Measurements from ENCODE around the gene RASSF4.

Gene RASSF4

GRCh38 chr10:44965104-44965503, 5.5 kb downstream of the RASSF4 start:
- DNase-seq: no peak

DNA sequence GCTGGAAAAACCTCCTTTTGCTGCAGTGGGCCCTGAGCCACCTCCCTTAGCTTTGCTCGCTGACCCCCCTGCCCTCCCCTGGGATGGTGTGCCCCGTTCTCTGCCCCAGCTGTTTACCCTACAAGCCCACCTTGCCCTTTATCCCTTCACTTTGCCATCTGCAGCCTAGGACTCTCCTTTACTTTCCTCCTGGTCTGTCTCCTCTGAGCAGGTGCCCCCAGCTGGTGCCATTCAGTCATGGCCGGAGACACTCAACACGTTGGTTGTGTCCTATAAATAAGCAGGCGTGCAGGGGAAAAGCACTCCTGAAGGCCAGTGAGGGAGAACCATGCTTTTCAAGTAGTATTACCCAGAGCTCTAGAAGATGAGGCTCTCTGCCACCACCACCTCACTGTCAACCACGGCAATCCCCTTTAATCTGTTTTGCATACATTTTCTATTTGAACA, 6.1 kb downstream of the RASSF4 start:
- no peak for DNase-seq

GRCh38 chr10:44966129-44966815, 6.7 kb downstream of the RASSF4 start:
- DNase-seq: no peak

GRCh38 chr10:44966816-44967509, 7.4 kb downstream of the RASSF4 start:
- DNase-seq: no peak

- no peak for DNase-seq
Measured at GRCh38 chr10:44967616-44968015, 8.0 kb downstream of the RASSF4 start.

DNA sequence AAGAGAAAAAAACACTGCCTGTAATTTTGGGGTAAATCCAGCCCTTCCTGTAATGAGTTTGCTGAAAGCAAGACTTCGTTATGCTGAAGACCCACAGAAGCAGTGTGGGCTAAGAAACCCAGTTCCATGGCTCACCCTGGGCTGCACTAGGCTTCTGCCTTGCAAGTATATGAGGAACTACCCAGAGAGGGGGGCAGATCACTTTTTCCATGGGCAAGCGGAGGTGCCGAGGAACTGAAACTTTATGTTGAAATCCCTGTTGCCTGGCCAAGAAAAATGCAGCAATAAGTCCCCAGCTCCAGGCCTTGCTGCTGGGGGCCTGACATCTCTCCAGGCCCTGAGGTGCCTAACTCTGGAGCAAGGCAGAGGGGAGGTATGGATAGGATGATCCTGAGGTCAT, 8.5 kb downstream of the RASSF4 start:
- no peak for DNase-seq

- no peak for DNase-seq
Measured at GRCh38 chr10:44968500-44969400, 9.1 kb downstream of the RASSF4 start.

DNA sequence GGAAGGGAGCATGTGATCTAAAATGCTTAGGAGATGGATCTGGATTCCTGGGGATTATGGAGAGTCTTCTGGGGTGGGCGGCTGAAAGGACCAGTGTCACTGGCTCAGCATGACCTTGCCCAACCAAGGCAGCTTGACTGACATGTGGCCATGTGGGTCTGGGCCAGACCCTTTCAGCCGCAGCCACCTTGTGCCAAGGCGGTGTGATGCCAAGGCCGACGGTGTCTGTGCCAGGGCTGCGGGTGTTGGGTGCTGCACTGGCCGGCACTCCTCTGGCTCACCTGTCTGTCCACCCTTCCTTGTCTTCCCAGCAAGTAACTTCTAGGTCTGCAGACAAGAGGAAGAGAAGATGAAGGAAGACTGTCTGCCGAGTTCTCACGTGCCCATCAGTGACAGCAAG, 10.3 kb downstream of the RASSF4 start:
- no peak for DNase-seq

DNA sequence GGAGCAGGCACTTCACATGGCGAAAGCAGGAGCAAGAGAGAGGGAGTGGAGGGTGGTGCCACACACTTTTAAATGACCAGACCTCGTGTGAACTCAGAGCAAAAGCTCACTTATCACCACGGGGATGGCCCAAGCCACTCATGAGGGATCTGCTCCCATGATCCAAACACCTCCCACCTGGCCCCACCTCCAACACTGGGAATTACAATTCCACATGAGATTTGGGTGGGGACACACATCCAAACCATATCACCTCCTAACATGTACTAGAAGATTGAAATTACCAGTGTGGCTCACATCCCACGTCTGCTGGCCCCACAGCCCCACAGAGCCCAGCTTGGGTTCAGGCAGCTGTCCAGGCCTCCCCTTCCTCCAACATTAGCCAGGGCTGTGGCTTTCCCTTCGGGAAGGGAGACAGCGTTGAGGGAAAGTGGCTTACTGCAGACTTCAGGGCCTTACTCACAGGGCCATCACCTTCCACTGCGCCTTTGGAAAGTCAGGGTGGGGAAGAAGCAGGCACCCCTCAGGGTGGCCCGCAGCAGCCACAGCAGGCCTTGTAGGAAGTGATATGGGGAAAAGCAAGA, 11.3 kb downstream of the RASSF4 start:
- no peak for DNase-seq

- no peak for DNase-seq
Measured at GRCh38 chr10:44971434-44971833, 11.8 kb downstream of the RASSF4 start.

GRCh38 chr10:44971935-44972757, 12.5 kb downstream of the RASSF4 start:
- DNase-seq: no peak

DNA sequence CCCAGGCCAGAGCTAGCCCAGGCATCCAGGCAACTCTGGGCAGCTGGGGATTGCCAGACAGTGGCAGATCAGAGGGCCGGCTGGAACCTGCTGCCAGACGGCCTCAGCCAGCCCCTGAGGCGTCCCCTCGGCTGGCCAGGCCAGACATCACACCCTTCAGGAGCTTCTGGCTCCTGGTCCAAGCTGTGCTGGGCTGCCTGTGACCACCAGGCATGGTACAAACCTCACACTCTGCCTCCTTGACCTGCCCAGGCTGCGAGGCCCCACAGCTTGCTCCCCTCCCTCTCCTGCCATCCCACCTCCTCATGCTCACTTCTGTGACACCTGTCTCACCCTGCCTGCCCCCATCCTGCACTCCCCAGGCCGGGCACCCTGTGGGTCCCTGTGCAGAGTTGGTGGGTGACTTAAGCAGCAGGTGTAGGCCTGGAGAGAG, 13.3 kb downstream of the RASSF4 start:
- DNase-seq: no peak

- DNase-seq: no peak
Measured at GRCh38 chr10:44973323-44974081, 13.9 kb downstream of the RASSF4 start.

GRCh38 chr10:44974082-44974627, 14.6 kb downstream of the RASSF4 start:
- DNase-seq: no peak

DNA sequence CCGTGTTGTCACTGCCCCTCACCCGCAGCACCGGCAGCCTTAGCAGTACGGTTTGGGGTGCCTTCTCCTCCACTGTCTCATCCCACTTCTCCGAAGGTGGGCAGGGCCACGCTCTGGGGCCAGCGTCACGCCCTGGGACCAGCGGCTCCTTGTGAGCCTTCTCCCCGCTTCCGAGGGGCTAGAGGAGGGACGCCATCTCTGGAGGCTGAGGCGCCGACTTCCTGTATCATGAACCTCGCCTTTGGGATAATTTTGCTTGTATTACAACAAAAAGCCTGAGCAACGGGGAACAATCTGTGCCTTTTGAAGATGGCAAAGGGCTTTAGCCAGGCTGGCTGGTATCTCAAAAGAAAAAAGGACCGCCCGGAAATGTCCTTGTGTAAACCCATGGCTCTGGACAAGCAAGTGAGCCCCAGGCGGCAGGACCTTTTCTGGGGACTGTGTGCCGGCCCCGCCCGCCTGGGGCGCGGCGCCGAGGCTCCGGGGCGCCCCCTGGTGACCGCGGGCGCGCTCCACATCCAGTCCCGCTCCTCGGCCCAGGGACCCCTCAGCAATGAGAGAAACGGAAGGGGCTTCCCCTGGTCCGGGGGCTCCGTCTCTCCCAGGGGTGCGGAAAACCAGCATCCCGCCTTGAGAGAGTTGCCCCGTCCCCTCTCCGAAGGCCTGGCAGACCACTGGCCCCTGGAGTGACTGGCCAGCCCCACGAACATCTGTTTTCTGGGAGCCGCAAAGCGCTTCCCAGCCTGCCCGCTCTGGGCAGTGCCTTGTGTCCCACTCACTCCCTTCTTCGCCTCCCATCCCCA, 15.2 kb downstream of the RASSF4 start:
- DNase-seq: peak; percentile 10 to 52 (median 24)

- DNase-seq: no peak
Measured at GRCh38 chr10:44975431-44976331, 16.1 kb downstream of the RASSF4 start.

DNA sequence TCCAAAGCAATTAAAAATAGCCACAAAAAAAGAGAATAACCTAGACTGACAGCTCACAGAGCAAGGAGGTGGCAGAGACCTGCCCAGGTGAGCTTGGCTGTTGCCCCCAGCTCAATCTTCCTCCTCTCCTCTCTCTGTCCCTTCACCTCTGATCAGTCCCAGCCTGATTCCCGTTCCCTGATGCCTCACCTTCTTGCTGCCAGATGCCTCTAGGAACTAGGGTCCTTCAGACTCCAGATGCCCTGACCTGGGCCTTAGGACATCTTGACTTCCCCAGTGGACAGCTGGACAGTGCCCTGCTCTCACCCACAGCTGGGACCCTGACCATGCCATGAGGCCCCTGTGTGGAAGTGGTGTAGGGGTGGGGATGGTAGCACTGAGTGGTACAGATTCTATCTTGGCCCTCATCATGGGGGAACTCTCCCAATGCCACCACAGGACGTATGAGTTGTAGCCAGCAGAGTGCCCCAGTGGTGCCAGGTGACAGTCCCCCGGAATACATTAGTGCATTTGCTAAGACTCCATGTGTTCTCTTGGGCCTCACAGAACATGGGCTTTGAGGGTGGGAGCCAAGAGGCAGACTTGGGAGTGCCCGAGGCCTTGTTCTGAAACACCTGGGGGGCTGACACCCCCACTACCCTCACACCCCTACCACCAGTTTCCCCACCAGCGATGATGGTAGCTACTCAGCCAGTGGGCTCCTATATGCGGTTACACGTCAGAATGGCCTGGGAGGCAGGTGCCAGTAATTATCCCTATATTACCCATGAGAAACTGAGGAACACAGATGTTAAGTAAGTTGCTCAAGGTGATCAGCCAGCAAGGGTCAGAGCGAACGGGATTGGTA, 17.0 kb downstream of the RASSF4 start:
- no peak for DNase-seq

Measured in activated CD4-positive, CD25-positive, alpha-beta regulatory T cell (primary cell).